Keratinocyte (primary cell): ENCODE measurements around the gene SLC22A1. TPM values are rescaled to one million over a fixed set of nuclear protein-coding genes. Genes with fewer than 3 reads are reported as not detected.
"Not testable (repeated sequence)": the region's sequence is repeated elsewhere in the genome, so short reads cannot be mapped to it uniquely, and the experiment has no call there.

Experiments
- DNase-seq: peaks from one replicate; pipeline ENCODE4 v3.0.0-alpha.2; 2011; ENCODE audit warnings: low read depth, missing footprints, low spot score
- FAIRE-seq: peaks from 2 replicates; lab custom pipeline; 2011; peaks lifted over from hg19 to GRCh38; lab: Jason Lieb, UNC
- H2AFZ ChIP-seq: 2 replicates; pipeline ENCODE4 v1.6.0; 2012; ENCODE audit warnings: low read length, control low read depth, inconsistent platforms; ENCODE audit not compliant: control insufficient read depth
- H3K27ac ChIP-seq: 2 replicates; pipeline ENCODE4 v1.5.1; 2011; ENCODE audit warnings: low read length; ENCODE audit not compliant: control insufficient read depth, insufficient read depth
- H3K27me3 ChIP-seq: 3 replicates; pipeline ENCODE4 v1.6.0; 2011; ENCODE audit warnings: low read length; ENCODE audit not compliant: control insufficient read depth, insufficient read depth; ENCODE audit errors: extremely low read depth
- H3K36me3 ChIP-seq, 2 experiments: 2 replicates in 1 of 2; 3 replicates in 1 of 2; pipeline ENCODE4 v1.5.1; 2011; ENCODE audit warnings: low read length in 2 of 2, mild to moderate bottlenecking in 1 of 2; ENCODE audit not compliant: control insufficient read depth in 2 of 2, insufficient read depth in 2 of 2; ENCODE audit errors: extremely low read depth in 1 of 2
- H3K4me1 ChIP-seq: 3 replicates; pipeline ENCODE4 v1.5.1; 2011; ENCODE audit warnings: low read length; ENCODE audit not compliant: control insufficient read depth, insufficient read depth; ENCODE audit errors: extremely low read depth
- H3K4me2 ChIP-seq: 3 replicates; pipeline ENCODE4 v1.6.0; 2011; ENCODE audit warnings: low read depth, low read length; ENCODE audit not compliant: control insufficient read depth, insufficient read depth; ENCODE audit errors: extremely low read depth
- H3K4me3 ChIP-seq, 3 experiments: fragments of 200-600 bp in 1 of 3; sonication (generic) in 1 of 3; 2 replicates in 2 of 3; 3 replicates in 1 of 3; pipeline ENCODE4 v1.5.1; 2011 to 2016; ENCODE audit warnings: low read length in 3 of 3, mild to moderate bottlenecking in 3 of 3, control low read depth in 2 of 3, inconsistent platforms in 1 of 3, low read depth in 1 of 3, mixed read lengths in 1 of 3, mixed run types in 1 of 3, moderate library complexity in 1 of 3; ENCODE audit not compliant: control insufficient read depth in 2 of 3, insufficient read depth in 2 of 3; ENCODE audit errors: extremely low read depth in 1 of 3
- H3K79me2 ChIP-seq: 2 replicates; pipeline ENCODE4 v1.6.0; 2012; ENCODE audit warnings: low read length; ENCODE audit not compliant: control insufficient read depth, insufficient read depth
- H3K9ac ChIP-seq: 3 replicates; pipeline ENCODE4 v1.6.0; 2011; ENCODE audit warnings: low read length; ENCODE audit not compliant: control insufficient read depth, insufficient read depth; ENCODE audit errors: extremely low read depth
- H3K9me1 ChIP-seq: 3 replicates; pipeline ENCODE4 v1.6.0; 2011; ENCODE audit warnings: low read length; ENCODE audit not compliant: control insufficient read depth, insufficient read depth; ENCODE audit errors: extremely low read depth
- H3K9me3 ChIP-seq: 2 replicates; pipeline ENCODE4 v1.5.1; 2012; ENCODE audit warnings: low read depth, low read length; ENCODE audit not compliant: control insufficient read depth
- H4K20me1 ChIP-seq: 3 replicates; pipeline ENCODE4 v1.6.0; 2011; ENCODE audit warnings: low read length; ENCODE audit not compliant: control insufficient read depth, insufficient read depth; ENCODE audit errors: extremely low read depth
- CTCF ChIP-seq, 3 experiments: IDR thresholded peaks in 1 of 3; conservative IDR thresholded peaks in 1 of 3; optimal IDR thresholded peaks in 1 of 3; 2 replicates in 2 of 3; 3 replicates in 1 of 3; pipeline versions ENCODE3 to v1.5.1; 2011; ENCODE audit warnings: low read length in 3 of 3, mild to moderate bottlenecking in 3 of 3, moderate library complexity in 2 of 3, control low read depth in 1 of 3, inconsistent platforms in 1 of 3; ENCODE audit not compliant: insufficient read depth in 2 of 3; ENCODE audit errors: extremely low read depth in 1 of 3
- EZH2 ChIP-seq: IDR thresholded peaks from one replicate; pipeline ENCODE4 v1.6.1; 2012; ENCODE audit warnings: inconsistent platforms, mild to moderate bottlenecking, low read length, moderate library complexity
- dilution Hi-C: fragments of 300-500 bp; cut with MboI; formaldehyde crosslinking; loops from one replicate; pipeline ENCODE4 v1.7.0; 2020; ENCODE audit warnings: low sequenced_read_pairs; ENCODE audit not compliant: extremely low pct_ligation_motif_present
- polyA plus RNA-seq, 5 experiments: library from polyadenylated mRNA; depleted of rRNA in 3 of 5; stranded (reverse) in 3 of 5; stranded (forward) in 1 of 5; unstranded in 1 of 5; fragments of >200 nt; gene quantifications; 1 replicate in 1 of 5; 2 replicates in 3 of 5; 3 replicates in 1 of 5; pipeline versions ENCODE4 v1.2.1 to v1.2.3, GENCODE V29; 2011 to 2012; ENCODE audit warnings: missing spikeins in 2 of 5, low read depth in 1 of 5, low replicate concordance in 1 of 5

The SLC22A1 gene
- polyA plus RNA-seq, 1 donor (not counting 4 experiments of a cell fraction or from before 2014, with no cell fraction given): 0.76 TPM

- dilution Hi-C loops: no loop called here
- no peak overlapping the region for H2AFZ ChIP-seq
Observed at GRCh38 chr6:160163912-160164311, 42.3 kb downstream of the SLC22A1 start.

GRCh38 chr6:160165928-160166327 is 44.3 kb downstream of the SLC22A1 start:
- FAIRE-seq, H4K20me1 ChIP-seq, H2AFZ ChIP-seq, H3K79me2 ChIP-seq, H3K9me3 ChIP-seq, H3K4me3 ChIP-seq, H3K27me3 ChIP-seq, DNase-seq, H3K4me1 ChIP-seq, H3K4me2 ChIP-seq, H3K9ac ChIP-seq, H3K36me3 ChIP-seq, H3K27ac ChIP-seq, dilution Hi-C loops, H3K9me1 ChIP-seq: not testable (repeated sequence)

More at GRCh38 chr6:160163912-160164311, 42.3 kb downstream of the SLC22A1 start:
- Histone ChIP-seq H3K9ac (no peak overlapping the region), H3K27me3 (no peaks in the 10 kb centered on the region), H3K4me1 (no peaks in the 10 kb centered on the region), H4K20me1 (no peaks in the 10 kb centered on the region), H3K4me2 (no peak overlapping the region), H3K79me2 (no peaks in the 10 kb centered on the region), H3K36me3 (peaks cover 0 to 3% of the 10 kb centered on the region in 2 experiments), H3K9me3 (no peaks in the 10 kb centered on the region), H3K9me1 (no peaks in the 10 kb centered on the region), H3K27ac (no peak overlapping the region), H3K4me3 (no peak overlapping the region)
- no peak for TF ChIP-seq EZH2
- TF ChIP-seq CTCF (optimal IDR thresholded peaks at IDR 0.05 in 1 of 3, IDR thresholded peaks at IDR 0.05 in 1 of 3, conservative IDR thresholded peaks at IDR 0.05 in 1 of 3; ENCODE audit: extremely low read depth in 1 of 3, insufficient read depth in 2 of 3, low read length in 3 of 3): no peak
- FAIRE-seq: no peak
- no peak for DNase-seq
